GM18520 (cell line): ENCODE measurements around the gene HS3ST1.

Experiments used
- ATAC-seq: cut with Tn5 transposase; IDR thresholded peaks from one replicate; pipeline ENCODE4 v1.9.1; 2021; ENCODE audit not compliant: unreplicated experiment

HS3ST1 gene

DNA sequence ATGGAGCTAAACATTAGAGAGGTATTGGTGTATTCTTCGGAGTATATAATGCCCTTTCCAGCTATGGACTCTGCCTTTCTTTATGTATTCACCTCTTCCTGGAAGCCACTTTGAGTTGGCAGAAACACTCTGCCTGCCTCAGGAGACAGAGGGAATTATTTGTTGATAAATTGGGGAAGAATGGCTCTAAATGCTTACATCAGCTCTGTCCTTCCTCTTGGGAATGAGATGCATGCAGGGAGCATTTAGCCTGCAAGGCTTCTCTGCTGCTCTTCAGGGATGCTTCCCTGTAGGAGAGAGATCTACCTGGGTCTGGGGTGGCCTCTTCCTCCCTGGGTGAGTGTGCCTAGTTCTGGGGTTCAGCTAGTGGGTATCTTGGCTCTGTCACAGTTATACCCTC is 6.9 kb upstream of the HS3ST1 start:
- no peak for ATAC-seq

DNA sequence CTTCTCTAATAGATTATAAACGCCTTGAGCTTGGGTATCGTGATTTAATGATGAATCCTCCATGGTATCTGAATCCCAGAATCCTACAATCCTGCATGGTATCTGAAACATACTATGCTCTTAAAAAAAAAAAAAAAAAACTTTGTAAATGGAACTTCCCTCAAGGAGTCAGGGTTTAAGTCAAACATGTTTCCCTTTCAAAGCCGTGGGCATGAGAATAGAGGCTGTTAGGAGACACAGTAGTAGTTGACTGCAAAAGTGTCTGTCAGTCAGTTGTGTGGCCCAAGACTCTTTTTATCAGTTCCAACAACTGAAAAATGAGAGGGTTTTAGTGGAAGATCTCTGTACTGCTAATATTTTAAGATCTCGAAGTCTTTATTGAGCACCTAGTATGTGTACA is 2.4 kb upstream of the HS3ST1 start:
- ATAC-seq: no peak

DNA sequence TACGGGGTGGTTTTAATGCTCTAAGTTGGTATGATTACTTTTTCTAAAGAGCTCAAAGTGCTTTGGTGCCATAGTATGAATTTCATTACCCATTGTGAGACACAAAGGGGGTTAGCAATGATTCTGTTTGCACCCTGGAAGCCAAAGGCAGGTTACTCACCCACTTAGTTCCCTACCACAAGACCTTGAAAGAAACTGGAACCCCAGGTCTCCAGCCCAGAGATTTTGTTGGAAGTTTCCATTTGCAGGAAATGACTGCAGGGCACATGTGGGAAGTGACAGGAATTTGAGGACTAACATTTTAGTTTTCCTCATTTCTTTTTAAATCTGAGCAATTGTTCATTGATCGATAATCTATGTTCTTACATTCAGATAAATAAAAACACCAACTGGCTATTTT is 1.8 kb upstream of the HS3ST1 start:
- no peak for ATAC-seq

DNA sequence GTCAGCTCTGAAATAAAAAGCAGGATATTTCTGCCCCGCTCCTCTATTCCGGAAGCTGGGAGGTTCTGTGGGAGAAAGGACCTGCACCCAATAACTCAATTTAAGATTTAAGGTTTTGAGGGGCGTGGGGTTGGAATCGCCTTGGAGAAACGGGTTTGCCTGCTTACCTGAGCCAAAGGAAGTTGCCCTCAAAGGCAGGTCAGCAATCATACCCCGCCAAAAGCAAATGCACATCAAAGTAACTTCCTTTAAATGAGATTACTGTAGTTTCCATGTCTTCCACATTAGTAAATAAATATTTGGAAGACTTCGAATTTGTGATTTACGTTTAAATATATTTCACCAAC is 978 bp upstream of the HS3ST1 start:
- no peak for ATAC-seq

DNA sequence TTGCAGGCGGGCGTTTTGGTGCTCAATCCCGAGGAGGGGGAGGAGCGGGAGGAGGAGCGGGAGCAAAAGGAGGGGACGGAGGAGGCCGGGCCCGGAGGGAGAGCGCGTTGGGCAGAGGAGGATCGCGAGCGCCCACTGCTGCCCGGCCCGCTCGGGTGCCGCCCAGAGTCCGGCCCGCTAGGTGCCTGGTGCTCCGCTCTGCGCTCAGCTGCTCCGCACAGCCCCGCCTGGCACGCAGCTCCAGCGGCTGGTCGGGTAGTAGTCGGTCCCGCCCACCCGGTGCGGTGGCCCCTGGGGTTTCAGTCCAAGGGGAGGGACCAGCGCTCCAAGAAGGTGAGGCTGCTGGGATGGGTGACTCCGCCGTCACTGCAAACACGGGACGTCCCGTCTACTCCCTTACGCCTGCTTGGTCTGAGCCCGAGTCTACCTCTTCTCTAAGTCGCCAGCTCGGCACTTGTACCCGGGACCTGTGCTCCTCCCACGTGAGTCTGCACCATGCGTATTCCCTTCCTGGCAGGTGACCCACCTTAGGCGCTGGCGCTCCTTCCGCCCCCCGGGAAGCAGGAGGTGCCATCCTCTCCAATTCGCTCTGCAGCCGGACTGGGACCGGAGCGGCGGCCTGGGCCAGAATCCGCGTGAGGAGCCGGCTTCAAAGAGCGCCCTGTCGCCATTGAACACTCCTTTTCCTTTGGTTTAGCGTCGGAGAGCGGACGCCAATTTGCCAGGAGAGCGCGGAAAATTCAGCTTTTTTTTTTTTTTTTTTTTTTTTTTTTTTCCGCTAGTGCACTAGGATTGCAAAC is 405 bp upstream of the HS3ST1 start:
- peak; percentile 84 for ATAC-seq

DNA sequence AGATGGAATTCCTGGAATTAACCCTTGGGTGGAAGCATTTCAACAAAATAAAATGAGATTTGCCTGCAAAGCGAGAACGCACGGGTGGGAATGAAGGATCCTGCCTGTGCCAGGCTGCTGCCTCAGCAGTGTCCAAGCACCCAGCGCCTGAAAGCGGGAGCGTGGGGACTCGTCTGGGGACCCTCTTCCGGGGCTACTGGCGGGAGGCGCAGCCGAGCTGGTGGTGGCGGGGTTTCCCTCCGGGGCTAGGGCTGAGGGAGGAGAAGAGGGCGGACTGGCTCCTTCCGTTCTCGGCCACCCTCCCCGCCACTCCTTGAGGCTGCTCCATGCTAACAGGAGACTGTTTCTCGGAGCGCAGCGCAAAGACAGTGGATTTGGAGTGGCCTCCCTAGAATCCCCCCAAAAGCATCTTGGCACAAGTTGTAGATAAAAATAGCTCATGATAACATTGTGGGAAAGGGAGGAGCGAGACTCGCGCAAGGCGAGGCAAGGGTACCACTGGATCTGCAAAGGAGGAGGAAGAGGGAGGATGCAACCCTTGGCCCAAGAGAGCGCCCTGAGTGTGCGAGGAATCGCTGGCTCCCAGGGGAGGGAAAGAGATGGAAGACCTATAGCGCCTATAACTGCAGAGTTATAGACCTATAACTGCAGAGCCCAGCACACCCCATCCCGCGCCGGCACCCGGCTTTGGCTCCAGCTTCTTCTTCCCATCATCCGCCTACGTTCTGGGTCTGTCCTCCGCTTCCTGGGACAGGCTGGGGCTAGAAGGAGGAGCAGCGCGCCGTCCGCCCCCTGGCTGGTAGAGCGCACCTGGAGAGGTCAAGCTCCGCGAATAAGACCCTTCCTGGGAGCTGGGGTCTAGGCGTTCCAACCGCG is 1.3 kb downstream of the HS3ST1 start:
- no peak for ATAC-seq

DNA sequence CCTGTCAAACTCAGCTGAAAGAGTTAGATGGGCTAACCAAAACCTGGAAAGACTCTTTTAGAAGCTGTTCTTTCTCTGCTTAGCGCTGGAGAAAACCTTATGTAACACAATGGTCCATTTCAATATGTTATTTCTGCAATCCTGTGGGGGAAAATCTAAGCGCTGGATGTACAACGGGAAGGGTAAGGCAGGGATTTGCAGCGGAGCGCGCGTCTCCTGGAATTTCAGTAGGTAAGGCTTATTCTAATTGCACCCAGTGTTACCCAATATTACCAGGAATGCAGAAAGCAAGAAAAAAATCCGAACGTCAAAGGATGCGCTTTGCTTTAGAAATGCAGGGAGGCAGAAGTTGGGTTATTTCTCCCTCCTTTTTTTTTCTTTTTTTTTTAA is 2.0 kb downstream of the HS3ST1 start:
- ATAC-seq: no peak

DNA sequence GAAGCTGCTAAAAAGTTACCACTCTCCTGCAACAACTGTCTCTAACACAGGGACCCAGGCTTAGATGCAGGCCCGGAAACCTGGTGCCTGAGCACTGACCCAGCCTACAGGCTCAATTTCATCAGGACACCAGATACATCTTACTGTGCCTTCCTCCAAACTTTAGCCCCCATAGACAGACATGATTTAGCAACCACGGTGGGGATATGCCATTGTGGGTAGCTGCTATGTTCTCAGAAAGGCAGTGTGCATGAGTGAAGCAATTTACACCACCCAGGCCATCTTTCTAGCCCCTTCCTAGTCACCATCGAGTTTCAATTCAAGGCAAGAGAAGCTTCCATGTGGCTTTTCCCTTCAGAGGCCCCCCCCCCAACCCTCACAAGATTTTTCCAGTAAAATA is 2.7 kb downstream of the HS3ST1 start:
- no peak for ATAC-seq

DNA sequence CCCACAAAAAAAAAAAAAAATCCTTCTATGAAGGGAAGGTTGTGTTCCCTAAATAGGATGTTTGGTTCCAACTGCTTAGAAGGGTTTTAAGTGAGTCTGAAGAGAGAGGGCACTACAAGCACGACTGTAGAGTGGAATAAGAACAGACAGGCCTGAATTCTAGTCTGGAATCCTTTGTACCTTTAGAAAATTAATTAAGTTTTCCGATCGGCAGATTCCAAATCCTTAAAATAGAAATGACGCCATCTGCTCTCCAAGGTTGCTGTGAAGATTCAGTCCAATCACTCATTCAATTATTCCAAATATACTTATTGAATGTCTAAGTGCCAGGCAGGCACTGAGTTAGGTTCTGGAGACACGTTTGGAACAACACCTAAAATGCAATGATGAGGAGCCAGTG is 3.8 kb downstream of the HS3ST1 start:
- no peak for ATAC-seq

DNA sequence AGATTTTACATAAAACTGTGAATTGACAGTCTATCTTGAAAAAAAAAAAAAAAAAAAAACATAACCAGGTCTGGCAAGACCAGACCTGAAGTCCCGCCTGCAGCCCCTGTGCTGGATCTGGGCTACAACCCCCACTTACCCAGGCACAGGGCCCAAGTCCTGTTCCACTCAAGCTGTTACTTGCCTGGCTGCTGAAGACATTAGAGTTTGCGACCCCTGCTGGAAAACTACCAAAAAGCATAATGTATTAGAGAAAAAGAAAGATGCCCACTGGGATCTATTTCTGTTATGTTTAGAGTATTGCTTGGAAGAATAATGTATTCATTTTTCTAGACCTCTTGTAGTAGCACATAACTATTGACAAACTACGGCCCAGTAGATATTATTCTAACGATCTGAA is 4.7 kb downstream of the HS3ST1 start:
- no peak for ATAC-seq

DNA sequence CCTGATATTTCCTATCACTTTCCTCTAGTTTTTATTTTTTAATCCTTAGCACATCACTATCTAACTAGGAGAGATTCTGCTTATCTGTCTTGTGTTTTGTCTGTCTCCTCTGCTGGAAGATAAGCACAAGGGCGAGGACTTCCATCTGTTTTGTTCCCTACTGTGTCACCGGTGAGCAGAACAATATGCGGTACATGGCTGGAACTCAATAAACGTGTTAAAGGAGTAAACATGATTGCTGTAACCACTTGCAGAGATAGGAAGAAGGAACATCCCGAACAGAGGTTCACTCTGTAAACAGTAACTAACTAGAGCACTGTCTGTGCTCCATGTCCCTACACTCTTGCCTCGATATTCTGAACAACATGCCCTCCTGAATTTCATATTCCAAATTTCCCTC is 5.2 kb downstream of the HS3ST1 start:
- no peak for ATAC-seq

DNA sequence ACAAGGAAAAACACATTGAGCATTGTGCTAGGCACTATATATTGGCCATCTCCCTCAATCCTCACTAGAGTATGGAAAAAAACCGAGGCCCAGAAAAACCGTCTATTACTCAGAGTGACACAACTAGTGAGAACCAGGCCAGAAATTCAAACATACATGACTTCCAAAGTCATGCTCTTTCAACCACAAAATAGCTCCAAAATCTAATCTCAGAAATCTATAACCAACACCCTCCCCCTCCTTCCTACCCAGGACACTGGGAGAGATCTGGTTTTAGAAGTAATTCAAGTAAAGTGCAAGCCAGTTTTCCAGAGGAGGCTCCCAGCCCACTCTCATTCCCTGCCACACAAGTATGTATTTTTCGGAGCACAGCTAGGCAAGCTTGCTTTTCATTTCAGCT is 7.6 kb downstream of the HS3ST1 start:
- ATAC-seq: no peak

DNA sequence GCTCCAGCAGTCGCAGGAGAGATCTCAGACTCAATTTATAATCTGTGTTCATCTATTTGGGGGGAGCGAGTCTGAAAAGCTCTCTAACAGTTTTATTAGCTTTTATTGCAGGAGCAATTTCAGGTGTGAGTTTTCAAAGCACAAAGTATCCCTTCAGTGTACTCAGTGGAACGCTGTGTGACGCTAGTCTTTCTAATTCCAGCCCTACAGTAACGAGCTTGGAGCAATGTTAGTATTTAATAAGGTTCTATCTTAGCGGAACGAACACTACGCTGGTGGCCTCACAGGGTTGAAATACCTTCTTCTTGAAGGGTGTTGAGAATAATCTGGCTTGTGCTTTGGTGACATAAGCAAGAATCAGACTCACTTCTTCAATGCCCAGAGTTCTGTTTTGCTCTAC is 8.4 kb downstream of the HS3ST1 start:
- ATAC-seq: no peak

DNA sequence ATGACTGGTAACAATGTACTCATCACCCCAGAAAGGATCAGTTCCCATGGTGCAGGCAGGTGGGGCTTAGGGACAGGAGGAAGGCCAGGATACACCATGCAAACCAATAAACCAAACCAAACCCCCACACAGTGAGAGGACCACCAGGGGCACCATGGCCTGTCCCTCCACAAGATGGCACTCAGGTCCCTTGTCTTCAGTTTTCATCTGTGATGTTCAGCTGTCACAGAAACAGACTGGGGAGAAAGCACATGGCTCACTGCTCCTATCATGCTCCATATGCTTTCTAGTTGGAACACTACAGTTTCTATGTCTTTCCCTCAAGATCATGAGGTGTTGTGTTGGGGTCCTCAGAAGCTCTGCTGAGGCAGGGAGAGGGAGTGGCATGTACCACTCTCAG is 10.1 kb downstream of the HS3ST1 start:
- no peak for ATAC-seq

DNA sequence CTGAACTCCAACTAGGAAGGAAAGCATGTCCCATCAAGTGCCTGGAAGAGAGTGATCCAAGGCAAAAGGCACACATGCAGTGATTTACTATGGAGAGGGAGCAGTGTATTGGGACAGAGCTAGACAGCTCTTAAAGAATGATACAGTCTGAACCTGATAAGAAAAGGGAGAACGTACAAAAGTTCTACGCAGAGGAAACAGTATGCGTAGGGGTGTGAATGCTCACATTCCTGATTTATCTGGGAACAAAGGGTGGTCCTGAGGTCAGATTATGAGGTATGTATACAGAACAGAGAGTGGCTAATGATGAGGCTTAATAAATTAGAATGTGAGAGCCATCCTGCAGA is 12.0 kb downstream of the HS3ST1 start:
- ATAC-seq: no peak

DNA sequence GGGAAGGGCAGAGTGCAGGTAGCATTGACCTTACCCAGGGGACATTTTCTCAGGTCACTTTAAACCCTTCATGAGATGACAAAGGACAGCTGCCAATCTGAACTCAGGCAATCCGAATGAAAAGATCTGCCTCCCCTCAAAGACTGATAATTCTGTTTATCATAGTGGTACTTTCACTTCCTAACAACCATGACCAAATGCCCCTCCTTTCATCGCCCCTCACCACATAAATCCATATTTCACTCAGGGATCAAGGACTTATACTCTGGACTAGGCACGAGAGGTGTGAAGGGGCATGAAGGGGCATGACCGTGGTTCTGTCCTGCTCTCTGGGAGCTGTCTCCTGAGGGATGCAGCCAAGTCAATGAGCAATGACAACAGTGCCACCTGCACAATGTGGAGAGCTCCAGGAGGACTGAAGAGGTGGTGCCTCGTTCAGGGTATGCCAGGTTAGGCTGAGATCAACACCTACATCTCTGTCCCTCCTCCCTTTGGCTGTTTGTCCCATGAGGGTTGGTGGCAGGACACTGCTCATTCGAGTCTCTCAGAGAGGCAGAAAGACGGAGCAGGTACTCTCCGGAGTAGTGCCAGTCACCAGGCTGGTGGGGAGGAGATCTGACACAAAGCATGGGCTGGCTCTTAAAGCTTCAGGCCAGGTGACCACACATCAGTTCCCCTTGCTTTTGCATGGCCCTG is 12.5 kb downstream of the HS3ST1 start:
- peak; percentile 25 for ATAC-seq

DNA sequence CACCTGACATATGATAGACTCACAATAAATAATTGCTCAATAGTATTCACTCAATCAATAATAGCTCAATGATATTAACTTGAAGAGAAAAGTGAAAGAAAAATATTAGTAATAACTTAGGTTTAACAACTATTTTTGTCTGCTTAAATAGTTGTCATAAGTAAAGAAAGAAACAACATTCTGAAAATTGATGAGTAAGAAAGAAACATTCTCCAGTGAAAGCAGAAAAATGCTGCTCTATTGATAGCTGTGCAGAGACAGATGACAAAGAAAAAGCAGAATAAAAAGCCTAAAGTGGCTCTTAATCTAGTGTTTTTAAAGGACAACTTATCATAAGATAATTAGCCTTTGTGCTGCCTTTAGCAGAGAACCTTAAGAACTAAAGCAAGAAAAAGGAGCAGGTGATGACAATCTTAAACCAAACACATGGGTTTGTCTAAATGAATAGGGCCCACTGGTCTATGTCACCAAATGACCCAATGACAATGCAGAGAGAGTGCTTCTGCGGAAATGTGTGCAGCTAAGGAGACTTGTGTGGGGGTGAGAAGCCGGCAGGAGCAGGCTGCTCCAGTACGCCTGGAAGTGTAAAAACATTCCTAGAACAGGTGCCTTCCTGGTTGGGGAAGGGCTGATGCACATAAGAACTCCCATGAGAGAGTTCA is 13.2 kb downstream of the HS3ST1 start:
- ATAC-seq: peak; percentile 83

DNA sequence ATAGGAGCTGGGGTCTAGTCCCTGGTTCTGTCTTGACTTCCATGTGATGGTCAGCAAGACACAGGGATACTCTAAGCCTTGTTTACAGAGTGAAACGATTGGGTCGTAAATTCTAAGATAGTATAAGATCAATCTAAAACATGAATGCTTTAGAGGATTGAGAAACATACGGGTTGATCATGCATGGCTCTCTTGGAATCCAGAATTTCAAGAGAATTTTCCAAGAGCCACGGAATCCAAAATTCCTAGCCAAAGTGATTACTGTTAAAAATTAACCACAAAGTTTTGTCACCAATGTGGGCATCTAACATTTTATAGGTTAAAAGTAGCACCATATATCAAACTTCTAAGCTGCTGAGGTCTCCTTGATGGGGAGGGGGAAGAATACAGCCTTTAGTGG is 16.5 kb downstream of the HS3ST1 start:
- ATAC-seq: no peak

DNA sequence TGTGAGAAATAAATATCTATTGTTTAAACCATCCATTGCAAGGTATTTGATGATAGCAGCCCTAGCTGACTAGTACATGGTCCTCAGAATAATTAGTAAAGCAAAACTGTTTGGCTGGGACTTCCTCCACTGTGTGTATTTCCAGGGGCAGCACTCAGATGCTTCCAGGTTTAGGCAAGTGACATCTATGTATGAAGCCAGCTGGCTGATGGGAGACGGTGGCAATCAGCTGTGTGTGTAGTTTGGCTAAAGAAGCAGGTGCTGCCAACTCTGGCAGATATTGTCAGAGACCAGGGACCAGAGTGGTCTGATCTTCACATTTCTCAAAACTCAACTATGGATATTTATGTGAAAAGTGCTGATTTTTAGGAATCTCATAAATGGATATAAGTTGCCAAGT is 19.1 kb downstream of the HS3ST1 start:
- ATAC-seq: no peak

DNA sequence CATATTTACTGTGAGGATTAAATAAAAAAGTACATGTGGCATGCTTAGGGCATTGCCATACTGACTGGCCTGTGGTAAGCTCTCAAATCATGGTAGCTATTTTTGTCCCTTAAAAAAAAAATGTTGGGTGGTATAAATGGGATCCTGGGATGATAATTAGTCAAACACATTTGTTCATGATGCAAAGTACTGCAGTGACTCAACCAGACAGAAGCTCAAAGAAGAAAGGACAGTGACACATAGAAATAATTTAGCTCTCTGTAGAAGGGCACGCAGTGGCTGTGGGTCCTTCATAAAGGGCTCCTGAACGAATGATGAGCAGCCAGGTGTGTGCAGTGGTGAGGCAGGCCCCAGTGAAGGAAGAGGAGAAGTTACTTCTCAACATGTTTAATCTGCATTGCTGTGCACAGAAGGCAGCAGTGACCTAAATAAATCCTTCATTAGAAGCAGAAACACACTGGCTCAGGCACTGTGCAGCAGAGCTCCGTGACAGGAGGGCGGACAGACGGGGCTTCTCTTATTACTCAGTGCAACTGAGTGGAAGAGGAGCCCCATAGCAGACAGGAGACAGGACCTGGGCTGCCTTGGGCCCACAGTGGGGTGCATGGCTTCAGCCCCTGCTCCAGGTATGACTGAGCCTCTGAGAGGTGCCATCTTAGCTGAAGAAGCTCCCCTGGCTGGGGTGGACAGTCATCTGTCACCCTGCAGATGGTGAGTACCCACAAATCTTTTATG is 20.3 kb downstream of the HS3ST1 start:
- no peak for ATAC-seq

DNA sequence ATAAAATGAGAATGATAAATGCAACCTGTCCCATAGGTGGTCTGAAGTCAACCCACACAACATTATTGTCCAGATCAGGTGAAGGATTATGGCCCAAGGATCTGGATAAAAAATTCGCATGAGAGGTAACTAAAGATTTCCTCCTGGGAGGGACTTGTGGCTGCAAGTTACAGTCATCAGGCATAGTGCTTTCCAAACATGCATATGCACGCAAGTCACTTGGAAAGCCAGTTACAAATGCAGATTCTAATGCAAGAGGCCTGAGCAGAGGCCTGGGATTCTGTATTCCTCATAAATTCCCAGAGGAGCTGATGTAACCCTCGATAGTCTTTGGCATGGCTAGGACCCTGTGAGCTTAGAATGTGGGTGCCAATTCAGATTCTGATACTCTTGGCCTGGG is 21.1 kb downstream of the HS3ST1 start:
- no peak for ATAC-seq
